Midbrain (tissue), 1 donor: Measurements from ENCODE around the gene PCCB.
"Not testable (repeated sequence)": the region's sequence is repeated elsewhere in the genome, so short reads cannot be mapped to it uniquely, and the experiment has no call there.

Experiments used
- DNase-seq: peaks from one replicate; lab custom pipeline; 2025; lab: John Stamatoyannopoulos, UW

PCCB gene

DNA sequence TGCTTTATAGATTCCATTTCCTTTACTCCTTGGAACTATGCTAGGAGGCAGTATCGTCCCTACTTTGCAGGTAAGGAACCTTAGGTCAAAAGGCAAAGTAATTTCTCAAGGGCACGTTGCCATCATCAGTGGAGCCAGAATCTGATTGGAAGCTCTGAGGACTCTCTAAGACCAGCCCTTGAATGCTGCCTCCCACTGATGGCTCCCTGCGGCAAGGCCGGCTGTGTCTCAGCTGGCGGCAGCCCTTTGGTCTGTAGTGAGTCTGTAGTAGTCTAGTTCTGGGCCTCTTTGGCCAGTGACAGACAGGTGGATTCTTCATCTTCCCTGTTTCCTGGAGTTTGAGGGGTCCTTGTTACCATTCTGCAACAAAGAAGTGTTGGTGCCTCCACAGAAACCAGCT is 76.2 kb downstream of the PCCB start:
- DNase-seq, result no peak

DNA sequence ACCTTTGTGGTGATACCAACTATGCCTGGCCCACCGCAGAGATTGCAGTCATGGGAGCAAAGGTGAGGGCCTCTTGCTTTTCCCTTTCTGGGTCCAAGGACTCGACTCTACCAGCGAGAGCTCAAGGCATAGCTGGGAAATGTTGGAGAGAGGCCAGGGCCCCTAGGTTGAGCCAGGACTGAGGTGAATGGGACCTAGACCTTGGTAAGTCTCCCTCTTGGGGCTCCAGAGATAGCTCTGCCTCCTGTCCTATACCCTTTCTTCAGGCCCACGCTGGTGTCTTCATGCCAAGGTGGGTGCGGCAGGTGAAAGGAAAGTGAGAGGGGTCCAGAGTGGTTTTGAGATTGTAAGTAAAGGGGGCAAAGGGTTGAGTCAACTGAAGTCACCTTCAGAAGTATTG is 77.5 kb downstream of the PCCB start:
- no peak for DNase-seq

DNA sequence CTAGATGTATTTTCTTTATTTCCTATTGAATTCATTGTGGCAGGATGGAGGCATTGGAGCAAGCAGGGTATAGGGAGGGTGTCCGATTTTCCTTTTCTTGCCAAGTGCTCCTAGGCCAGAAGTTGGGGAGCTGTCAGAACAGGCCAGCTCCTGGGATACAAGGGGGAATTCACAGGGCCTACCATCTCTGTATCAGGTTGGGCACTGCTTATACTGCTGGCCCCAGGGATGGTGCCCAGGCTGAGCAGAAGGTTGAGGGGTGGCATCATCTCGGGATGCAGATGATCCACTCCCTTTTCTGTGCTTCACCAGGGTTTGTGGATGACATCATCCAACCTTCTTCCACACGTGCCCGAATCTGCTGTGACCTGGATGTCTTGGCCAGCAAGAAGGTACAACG is 79.5 kb downstream of the PCCB start:
- DNase-seq, result no peak

DNA sequence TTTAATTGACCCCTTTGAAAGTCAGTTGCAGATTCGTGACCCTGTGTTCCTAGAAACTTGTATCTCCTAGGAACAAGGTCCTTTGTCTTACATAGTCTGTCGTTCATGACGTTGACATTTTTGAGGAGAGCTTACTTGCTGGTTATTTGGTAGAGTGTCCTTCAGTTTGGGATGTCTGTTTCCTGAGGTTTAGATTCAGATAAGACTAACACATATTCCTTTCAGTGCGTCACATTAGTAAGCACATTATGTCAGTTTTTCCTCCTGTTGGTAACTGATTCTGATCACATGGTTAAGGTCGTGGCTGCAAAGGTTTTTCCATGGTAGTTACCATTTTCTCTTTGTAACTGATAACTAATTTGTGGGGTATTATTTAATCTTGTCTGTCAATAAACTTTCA is 80.8 kb downstream of the PCCB start:
- DNase-seq, result no peak

DNA sequence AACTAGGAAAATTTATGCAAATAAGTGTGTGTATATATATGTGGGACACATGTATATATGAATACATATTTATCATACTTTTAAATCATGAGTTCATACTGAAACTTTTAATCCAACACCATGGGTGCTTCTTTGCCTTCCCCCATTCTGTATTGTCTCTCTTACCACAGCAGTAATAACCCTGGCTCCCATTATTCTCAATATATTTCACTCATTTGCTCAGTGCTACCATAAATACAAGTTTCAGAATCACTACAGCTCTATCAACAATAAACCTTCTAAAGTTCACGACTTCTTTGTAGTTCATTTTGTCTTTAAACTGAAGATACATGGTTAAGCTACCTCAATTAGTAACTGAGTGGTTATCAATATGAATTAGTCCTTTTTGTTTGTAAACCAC is 82.2 kb downstream of the PCCB start:
- DNase-seq, result no peak

DNA sequence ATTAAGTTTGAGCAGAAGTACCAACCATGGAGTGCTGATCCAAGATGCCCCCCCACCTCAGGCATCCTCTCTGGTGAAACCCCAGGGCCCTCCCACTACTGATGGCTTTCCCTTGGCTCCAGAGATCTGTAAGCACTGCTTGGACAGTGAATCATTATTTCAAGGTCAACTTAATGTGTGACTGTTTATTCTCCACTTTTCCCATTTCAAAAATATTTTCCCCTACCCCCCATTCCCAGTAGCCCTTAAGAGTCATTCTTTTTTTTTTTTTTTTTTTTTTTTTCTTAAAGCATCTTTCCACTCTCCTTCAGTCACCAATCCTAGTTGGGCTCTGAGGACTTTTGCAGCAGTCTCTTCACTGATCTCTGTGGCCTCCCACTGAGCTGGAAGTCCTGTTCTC is 82.6 kb downstream of the PCCB start:
- DNase-seq, result no peak

DNA sequence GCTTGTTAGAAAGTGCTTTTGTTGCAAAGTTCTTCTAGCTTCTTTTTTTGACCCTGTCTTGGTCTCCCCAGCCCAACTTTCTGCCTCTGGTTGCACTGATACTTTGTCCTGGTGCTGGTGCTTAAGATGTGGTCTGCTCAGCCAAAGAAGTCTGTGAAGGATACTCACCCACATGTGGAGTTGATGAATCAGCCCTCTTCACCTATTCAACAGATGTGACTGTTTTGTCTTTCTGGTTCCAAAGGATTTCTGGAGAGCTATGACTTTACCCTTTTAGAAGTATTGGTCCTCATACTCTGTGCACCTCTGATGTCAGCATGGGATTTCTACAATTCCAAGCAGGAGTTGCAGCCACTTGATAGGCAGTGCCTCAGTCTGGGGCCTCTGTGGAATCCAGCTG is 84.1 kb downstream of the PCCB start:
- no peak for DNase-seq

DNA sequence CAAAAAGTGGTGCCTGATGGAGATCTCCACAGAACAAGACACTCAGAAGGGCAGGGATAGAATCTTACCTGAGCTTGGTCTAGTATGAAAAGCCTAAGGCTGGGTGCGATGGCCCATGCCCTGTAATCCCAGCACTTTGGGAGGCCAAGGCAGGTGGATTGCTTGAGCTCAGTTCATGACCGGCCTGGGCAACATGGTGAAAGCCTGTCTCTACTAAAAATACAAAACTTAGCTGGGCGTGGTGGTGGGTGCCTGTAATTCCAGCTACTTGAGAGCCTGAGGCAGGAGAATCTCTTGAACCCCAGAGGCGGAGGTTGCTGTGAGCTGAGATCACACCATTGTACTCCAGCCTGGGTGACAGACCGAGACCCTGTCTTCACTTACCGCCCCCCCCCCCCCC is 84.6 kb downstream of the PCCB start:
- not testable (repeated sequence) for DNase-seq

DNA sequence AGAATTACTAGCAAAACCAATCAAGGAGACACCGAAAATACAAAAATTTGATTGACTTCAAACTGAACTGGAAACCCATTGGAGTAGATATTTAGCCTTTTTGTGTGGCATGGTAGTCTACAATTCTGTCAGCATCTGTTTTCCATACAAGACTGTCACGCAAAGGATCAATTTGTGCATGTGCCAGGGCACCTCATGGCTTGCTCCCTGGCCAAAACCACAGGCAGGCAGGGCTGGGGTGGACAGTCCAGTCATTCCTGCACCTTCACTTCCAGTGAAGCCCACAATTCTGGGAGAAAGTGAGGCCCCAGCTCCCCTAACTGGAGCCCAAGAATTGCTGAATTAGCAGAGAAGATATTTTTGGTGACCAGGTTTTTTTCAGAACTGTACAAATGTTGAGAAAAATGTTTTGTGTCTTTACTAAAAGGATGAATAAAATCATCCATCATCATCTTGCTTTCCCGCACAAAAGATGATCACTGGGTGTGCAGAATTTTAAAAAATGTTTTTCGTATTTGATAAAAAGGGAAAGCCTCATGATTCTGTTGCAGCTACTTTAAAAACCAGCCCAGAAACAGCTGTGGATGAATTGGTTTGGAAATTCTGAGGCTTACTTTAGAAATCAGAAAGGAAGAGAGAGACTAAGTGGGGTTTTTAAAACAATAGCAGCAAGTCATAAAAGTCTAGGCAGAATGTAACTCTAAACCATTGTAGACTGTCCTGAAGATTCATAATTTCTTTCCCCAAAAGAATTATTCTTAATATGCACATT is 86.4 kb downstream of the PCCB start:
- DNase-seq, result no peak

DNA sequence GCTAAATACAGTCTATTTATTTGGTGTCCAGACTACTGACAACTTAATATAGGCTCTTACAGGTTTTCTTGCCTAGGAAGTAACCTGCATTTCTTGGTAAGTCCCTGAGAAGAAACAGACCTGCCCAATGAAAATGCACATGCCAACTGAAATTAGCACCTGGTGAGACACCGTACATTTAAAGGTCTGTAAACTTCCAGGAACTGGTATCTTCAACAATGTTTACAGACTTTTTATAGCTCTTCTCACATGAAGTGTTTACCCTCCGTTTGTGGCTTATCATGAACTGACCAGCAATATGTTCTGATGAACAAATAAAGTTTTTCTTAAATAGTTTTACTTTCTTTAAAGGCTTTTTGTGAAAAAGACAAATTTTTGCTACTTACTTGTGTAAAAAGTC is 93.3 kb downstream of the PCCB start:
- no peak for DNase-seq

DNA sequence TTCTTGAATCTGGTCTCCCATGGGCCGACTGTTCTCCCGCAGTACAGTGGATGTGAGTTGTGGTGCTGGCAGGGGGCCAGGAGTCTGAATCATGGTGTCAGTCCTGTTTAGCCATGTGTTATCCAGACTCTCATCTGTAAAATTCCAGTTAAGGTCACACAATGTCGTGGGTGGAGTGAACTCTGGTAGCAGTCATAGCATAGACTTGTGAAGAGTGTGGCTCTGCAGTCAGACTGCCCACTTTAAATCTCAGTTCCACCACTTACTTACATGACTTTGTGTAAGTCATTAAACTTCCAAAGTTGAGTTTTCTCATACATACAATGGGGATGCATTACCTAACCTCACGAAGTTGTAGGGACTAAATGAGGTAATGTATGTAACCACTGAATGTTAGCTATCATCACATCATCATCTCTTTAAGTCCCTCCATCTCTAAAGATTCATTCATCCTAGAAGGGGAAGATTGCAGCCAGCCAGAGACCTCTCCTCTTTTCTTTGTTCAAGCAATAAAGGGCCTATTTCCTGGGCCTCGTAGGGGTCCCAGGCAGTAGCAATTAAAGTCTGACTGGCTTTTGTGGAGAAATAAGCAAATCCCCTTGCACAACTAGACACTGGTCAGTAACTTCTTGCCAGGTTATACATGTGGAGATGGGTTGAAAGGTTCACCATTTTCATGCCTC is 93.9 kb downstream of the PCCB start:
- DNase-seq, result no peak

DNA sequence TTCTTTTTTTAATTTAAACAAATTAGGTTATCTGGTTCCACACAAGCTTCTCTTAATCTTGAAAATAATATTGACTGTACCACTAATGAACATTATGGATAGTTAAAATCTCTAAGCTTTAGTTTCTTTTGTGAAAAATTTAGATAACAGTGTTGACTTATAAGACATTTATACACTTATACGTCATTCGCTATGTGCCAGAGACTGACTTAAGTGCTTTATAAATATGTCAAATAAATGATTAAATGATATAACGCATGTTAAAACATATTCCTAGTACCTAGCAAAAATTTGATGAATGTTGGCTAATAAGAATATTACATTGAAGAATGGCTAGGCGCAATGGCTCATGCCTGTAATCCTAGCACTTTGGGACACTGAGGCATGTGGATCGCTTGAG is 96.3 kb downstream of the PCCB start:
- DNase-seq, result no peak

DNA sequence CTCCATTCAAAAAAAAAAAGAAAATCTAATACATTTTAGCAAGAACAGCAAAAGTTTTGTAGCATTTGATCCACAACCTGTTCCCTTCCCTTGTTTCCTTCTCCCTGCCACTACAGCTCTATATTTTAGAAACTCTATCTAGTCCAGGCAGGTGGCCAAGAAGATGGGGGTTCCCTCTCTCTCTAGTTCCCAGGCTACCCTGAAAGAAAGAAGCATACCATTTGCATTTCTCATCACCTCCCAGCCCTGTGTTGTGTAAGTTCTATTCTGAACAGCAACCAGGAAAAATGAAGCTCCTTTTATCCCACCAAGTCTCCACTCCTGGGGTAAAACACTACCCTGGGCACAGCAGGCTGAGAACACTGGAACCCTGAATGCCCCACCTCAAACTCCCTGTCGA is 100.0 kb downstream of the PCCB start:
- DNase-seq, result no peak

DNA sequence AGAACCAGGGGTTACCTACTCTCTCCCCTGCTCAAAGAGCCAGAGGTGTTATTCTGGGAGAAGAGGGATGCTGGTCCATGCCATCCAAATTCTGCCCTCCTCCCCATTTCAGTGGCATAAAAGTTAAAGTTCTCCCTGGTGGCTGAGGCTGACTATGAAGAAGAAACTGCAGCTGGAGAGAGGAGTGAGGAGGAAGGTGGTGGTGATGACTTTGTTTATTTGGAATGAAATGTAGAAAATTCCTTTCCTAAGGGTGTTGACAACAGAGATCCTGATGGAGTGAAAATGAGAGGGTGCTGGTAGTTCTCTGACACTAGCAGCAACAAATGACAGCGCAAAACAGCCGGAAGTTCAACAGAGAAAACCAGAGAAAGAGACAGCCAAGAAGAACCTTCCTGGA is 100.4 kb downstream of the PCCB start:
- DNase-seq, result no peak

DNA sequence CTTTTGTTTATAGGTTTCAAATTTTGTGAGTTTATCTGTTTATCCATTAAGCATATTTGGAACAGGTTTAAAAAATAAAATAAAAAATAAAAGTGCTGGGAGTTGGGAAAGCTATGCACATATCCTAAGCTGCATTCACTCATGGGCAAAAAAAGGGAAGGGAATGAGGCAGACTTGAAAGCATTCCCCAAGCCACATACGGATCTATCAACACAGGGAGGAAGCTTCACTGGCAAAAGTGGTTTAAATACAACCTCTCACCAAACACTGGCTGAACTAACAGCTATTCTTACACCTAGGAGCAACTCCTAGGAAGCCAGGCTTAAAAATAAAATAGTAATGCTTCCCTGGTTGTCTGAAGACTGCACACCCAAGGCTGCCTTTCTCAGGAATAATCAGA is 101.2 kb downstream of the PCCB start:
- DNase-seq, result no peak

DNA sequence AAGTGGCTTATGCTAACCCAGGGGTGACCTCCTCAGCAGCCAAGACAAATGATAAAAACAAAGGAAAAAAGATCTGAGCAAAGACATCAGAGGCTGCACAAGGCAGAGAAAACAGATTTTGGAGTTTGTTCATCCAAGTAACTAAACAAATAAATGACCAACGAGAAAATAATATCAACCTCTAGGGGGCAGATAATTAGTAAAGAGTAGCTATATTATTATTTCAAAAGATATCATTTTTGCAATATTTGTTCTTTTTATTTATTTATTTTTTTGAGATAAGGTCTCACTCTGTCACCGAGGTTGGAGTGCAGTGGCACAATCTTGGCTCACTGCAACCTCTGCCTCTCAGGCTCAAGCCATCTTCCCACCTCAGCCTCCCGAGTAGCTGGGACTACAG is 101.8 kb downstream of the PCCB start:
- DNase-seq, result no peak

DNA sequence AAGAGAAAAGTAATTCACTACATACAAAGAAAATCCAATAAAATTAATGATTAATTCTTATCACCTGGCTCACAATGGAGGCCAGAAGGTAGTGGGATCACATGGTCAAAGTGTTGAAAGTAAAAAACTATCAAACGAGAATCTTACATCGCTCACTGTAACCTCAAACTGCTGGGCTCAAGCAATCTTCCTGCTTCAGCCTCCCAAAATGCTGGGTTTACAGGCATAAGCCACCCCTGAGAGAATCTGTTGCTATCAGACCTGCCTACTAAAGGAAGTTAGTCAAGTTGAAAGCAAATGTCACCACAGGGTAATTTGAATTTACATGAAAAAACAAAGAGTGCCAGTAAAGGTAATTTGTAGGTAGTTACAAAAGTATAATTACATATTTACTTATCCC is 103.3 kb downstream of the PCCB start:
- no peak for DNase-seq

DNA sequence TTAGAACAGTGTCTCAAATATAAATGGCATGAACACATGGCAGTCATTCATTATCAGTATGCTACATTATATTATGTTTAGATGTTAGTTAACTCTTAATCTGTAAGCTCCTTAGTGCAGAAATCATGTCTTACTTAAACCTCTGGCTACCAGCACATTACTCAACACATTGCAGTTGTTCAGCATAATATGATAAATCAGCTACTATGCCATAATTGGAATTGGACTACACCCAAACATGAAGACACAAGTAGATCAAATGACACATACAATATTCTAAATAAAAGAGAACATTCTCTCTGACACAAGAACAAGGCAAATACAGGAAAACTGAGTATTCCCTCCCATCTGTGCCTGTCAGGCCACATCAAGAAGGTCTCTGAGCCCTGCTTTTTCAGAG is 116.1 kb downstream of the PCCB start:
- DNase-seq, result no peak

DNA sequence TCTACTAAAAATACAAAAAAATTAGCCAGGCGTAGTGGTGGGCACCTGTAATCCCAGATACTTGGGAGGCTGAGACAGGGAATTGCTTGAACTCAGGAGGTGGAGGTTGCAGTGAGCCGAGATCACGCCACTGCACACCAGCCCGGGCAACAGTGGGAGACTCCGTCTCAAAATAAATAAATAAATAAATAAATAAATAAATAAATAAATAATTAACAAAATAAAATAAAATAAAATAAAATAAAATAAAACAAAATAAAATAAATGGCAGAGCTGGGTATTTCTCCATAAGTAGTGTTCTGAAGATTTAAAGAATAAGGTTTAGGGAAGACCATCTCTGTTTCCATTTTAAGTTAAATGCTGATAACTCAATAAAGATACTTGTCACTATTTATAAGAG is 125.7 kb downstream of the PCCB start:
- DNase-seq, result not testable (repeated sequence)

DNA sequence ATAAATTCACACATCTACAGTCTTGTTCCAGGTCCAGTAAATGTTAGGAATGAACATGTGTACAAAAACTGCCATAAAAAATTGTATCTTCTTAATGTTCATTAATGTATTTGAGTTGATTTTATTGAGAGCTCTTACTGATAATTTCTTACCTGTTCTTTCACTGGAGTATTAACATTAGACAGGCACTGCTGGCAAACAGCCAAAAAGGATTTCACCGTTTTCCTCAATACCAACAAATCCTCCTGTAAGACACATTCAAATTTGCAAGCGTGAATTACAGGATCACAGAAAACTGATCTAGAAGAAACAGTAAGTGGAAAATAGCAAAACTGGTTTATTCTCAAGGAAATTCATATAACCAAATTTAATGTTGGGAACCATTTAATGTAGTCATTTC is 127.4 kb downstream of the PCCB start:
- DNase-seq, result no peak

DNA sequence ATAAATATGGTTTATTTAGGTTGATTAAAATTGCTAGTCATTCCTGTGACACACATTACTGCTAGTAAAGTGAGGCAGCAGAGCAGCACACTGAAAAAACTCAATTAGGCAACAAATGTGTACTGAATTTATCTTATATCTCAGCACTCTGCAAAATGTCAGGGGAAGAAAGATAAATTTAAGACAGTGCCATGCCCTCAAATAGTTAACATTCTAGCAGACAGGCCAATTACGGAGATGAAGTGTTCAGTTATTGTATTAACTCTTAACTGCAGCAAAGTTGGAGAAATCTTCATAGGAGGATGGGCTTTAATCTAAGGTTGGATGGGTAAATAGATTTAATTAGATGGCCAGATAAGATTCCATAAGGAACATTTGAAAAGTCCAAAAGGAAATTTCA is 127.9 kb downstream of the PCCB start:
- no peak for DNase-seq
